Liver (tissue), 9 donors: Measurements from ENCODE around the gene FILIP1L. TPM values are rescaled to one million over a fixed set of nuclear protein-coding genes. Genes with fewer than 3 reads are reported as not detected.

ENCODE experiments used
- DNase-seq: peaks from one replicate; pipeline ENCODE4 v3.0.0-alpha.2; 2017; ENCODE audit warnings: low spot score
- H3K27ac ChIP-seq, 2 donors: one replicate each; pipeline ENCODE4 v1.7.0; 2013; ENCODE audit warnings: inconsistent platforms in 2 of 2, low read length in 2 of 2, control low read depth in 1 of 2, low read depth in 1 of 2, mild to moderate bottlenecking in 1 of 2
- H3K27me3 ChIP-seq, 4 donors: one replicate each; pipeline versions ENCODE4 v1.6.1 to v1.7.0; 2013; ENCODE audit warnings: low read length in 3 of 4, inconsistent platforms in 1 of 4, mild to moderate bottlenecking in 1 of 4, moderate library complexity in 1 of 4; ENCODE audit not compliant: control insufficient read depth in 4 of 4, insufficient read depth in 4 of 4
- H3K36me3 ChIP-seq, 4 donors: one replicate each; pipeline versions ENCODE4 v1.6.1 to v1.7.0; 2013; ENCODE audit warnings: low read length in 3 of 4, mild to moderate bottlenecking in 3 of 4, low read depth in 1 of 4, moderate library complexity in 1 of 4; ENCODE audit not compliant: control insufficient read depth in 4 of 4, insufficient read depth in 3 of 4
- H3K4me1 ChIP-seq, 4 donors: one replicate each; pipeline versions ENCODE4 v1.6.1 to v1.7.0; 2013; ENCODE audit warnings: low read length in 3 of 4, mild to moderate bottlenecking in 3 of 4, moderate library complexity in 1 of 4; ENCODE audit not compliant: control insufficient read depth in 4 of 4, insufficient read depth in 4 of 4
- H3K4me3 ChIP-seq, 3 donors: one replicate each; pipeline versions ENCODE4 v1.6.1 to v1.7.0; 2013; ENCODE audit warnings: low read length in 3 of 3, control low read depth in 1 of 3, low read depth in 1 of 3, mild to moderate bottlenecking in 1 of 3
- H3K9ac ChIP-seq, 2 donors: one replicate each; pipeline ENCODE4 v1.7.0; 2013; ENCODE audit warnings: low read length in 2 of 2, mild to moderate bottlenecking in 2 of 2, moderate library complexity in 2 of 2, control low read depth in 1 of 2, low read depth in 1 of 2
- H3K9me3 ChIP-seq, 4 donors: one replicate each; pipeline versions ENCODE4 v1.6.1 to v1.7.0; 2013; ENCODE audit warnings: low read length in 3 of 4; ENCODE audit not compliant: control insufficient read depth in 4 of 4
- ATF3 ChIP-seq: IDR thresholded peaks from 2 replicates; pipeline ENCODE4 v1.6.1; 2016; ENCODE audit warnings: antibody characterized with exemption
- EGR1 ChIP-seq, 2 donors: IDR thresholded peaks; 2 replicates each; pipeline ENCODE4 v1.6.1; 2016 to 2018; ENCODE audit warnings: antibody characterized with exemption in 2 of 2, low read depth in 2 of 2
- FOXA1 ChIP-seq: IDR thresholded peaks from 2 replicates; pipeline ENCODE4 v1.6.1; 2016; ENCODE audit warnings: antibody characterized with exemption
- FOXA2 ChIP-seq: IDR thresholded peaks from 2 replicates; pipeline ENCODE4 v1.6.1; 2016; ENCODE audit warnings: antibody characterized with exemption
- GABPA ChIP-seq, 2 donors: IDR thresholded peaks in 1 of 2; conservative IDR thresholded peaks in 1 of 2; 2 replicates each; pipeline ENCODE4 v1.6.1; 2016; ENCODE audit warnings: antibody characterized with exemption in 2 of 2, mild to moderate bottlenecking in 1 of 2, moderate library complexity in 1 of 2
- HNF4A ChIP-seq, 2 donors: conservative IDR thresholded peaks; 2 replicates each; pipeline ENCODE4 v1.6.1; 2016; ENCODE audit warnings: antibody characterized with exemption in 2 of 2, mild to moderate bottlenecking in 2 of 2
- HNF4G ChIP-seq: IDR thresholded peaks from 2 replicates; pipeline ENCODE4 v1.6.1; 2016; ENCODE audit warnings: antibody characterized with exemption
- JUND ChIP-seq, 2 donors: IDR thresholded peaks; 2 replicates each; pipeline ENCODE4 v1.6.1; 2016; ENCODE audit warnings: antibody characterized with exemption in 2 of 2
- MAX ChIP-seq: IDR thresholded peaks from 2 replicates; pipeline ENCODE4 v1.6.1; 2016; ENCODE audit warnings: antibody characterized with exemption
- NR2F2 ChIP-seq: IDR thresholded peaks from 2 replicates; pipeline ENCODE4 v1.6.1; 2016; ENCODE audit warnings: antibody characterized with exemption
- RAD21 ChIP-seq, 2 donors: IDR thresholded peaks; 2 replicates each; pipeline ENCODE4 v1.6.1; 2016; ENCODE audit warnings: antibody characterized with exemption in 2 of 2, mild to moderate bottlenecking in 2 of 2
- REST ChIP-seq: IDR thresholded peaks from 2 replicates; pipeline ENCODE4 v1.6.1; 2016; ENCODE audit warnings: antibody characterized with exemption, mild to moderate bottlenecking
- RXRA ChIP-seq, 2 donors: IDR thresholded peaks; 2 replicates each; pipeline ENCODE4 v1.6.1; 2017 to 2018; ENCODE audit warnings: antibody characterized with exemption in 2 of 2, mild to moderate bottlenecking in 1 of 2
- SP1 ChIP-seq: IDR thresholded peaks from 2 replicates; pipeline ENCODE4 v1.6.1; 2018; ENCODE audit warnings: antibody characterized with exemption, mild to moderate bottlenecking
- TAF1 ChIP-seq: conservative IDR thresholded peaks from 2 replicates; pipeline ENCODE4 v1.6.1; 2016; ENCODE audit warnings: antibody characterized with exemption, mild to moderate bottlenecking
- YY1 ChIP-seq: IDR thresholded peaks from 2 replicates; pipeline ENCODE4 v1.6.1; 2016; ENCODE audit warnings: antibody characterized with exemption, mild to moderate bottlenecking
- WGBS: extraction: QIAGEN DNeasy Blood & Tissue Kit; methylation state at CpG from one replicate; pipeline ENCODE4 v1.1.7; 2013; 5-methylcytosine and 5-hydroxymethylcytosine counted together
- polyA plus RNA-seq, 2 donors: library from polyadenylated mRNA; stranded (reverse) in 1 of 2; unstranded in 1 of 2; fragments of 200-250 nt in 1 of 2; fragments of >200 nt in 1 of 2; fragmentation: Nextera tagmentation in 1 of 2; extraction: Ambion mirVana in 1 of 2; gene quantifications; one replicate each; pipeline versions ENCODE4 v1.2.1 to v1.2.3, GENCODE V29; 2013 to 2015
- total RNA-seq, 2 donors: library from RNA; depleted of rRNA; stranded (reverse); fragments of >200 nt; gene quantifications; one replicate each; pipeline ENCODE4 v1.2.3, GENCODE V29; 2014
- TF ChIP-seq, protein P1 (sequence below): IDR thresholded peaks from 2 replicates; pipeline ENCODE4 v1.6.1; 2016; ENCODE audit warnings: antibody characterized with exemption
- TF ChIP-seq, protein P2 (sequence below): fragments of 150-350 bp; IDR thresholded peaks from 2 replicates; pipeline ENCODE4 v1.5.1; 2017; ENCODE audit warnings: improper control_type of control experiment, low read depth, low read length; ENCODE audit not compliant: missing input control
- donor health status: healthy.
- donor health status: healthy.
- donor health status: healthy.
- donor health status: healthy.
- donor health status: healthy.

FILIP1L gene
- total and polyA plus RNA-seq, 4 donors, result 1.4 to 6.5 (median 1.9) TPM

- H3K9ac ChIP-seq, result no peak overlapping the region
- H3K27me3 ChIP-seq, result no peaks in the 10 kb centered on the region
- DNase-seq, result no peak
- TF ChIP-seq HNF4G (no peak), TAF1 (no peak), JUND (IDR thresholded peaks at IDR 0.05) (no peak), FOXA2 (no peak), EGR1 (IDR thresholded peaks at IDR 0.05; ENCODE audit: low read depth in 2 of 2) (no peak), HNF4A (conservative IDR thresholded peaks at IDR 0.05) (no peak), FOXA1 (no peak), RAD21 (IDR thresholded peaks at IDR 0.05) (no peak), REST (no peak), NR2F2 (no peak), MAX (no peak), YY1 (no peak), ATF3 (no peak), GABPA (IDR thresholded peaks at IDR 0.05 in 1 of 2, conservative IDR thresholded peaks at IDR 0.05 in 1 of 2) (no peak), RXRA (IDR thresholded peaks at IDR 0.05) (no peak), SP1 (no peak)
- TF ChIP-seq, protein P1, sequence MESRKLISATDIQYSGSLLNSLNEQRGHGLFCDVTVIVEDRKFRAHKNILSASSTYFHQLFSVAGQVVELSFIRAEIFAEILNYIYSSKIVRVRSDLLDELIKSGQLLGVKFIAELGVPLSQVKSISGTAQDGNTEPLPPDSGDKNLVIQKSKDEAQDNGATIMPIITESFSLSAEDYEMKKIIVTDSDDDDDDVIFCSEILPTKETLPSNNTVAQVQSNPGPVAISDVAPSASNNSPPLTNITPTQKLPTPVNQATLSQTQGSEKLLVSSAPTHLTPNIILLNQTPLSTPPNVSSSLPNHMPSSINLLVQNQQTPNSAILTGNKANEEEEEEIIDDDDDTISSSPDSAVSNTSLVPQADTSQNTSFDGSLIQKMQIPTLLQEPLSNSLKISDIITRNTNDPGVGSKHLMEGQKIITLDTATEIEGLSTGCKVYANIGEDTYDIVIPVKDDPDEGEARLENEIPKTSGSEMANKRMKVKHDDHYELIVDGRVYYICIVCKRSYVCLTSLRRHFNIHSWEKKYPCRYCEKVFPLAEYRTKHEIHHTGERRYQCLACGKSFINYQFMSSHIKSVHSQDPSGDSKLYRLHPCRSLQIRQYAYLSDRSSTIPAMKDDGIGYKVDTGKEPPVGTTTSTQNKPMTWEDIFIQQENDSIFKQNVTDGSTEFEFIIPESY, result no peak
- TF ChIP-seq, protein P2, sequence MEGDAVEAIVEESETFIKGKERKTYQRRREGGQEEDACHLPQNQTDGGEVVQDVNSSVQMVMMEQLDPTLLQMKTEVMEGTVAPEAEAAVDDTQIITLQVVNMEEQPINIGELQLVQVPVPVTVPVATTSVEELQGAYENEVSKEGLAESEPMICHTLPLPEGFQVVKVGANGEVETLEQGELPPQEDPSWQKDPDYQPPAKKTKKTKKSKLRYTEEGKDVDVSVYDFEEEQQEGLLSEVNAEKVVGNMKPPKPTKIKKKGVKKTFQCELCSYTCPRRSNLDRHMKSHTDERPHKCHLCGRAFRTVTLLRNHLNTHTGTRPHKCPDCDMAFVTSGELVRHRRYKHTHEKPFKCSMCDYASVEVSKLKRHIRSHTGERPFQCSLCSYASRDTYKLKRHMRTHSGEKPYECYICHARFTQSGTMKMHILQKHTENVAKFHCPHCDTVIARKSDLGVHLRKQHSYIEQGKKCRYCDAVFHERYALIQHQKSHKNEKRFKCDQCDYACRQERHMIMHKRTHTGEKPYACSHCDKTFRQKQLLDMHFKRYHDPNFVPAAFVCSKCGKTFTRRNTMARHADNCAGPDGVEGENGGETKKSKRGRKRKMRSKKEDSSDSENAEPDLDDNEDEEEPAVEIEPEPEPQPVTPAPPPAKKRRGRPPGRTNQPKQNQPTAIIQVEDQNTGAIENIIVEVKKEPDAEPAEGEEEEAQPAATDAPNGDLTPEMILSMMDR, result no peak
- no peak overlapping the region for H3K27ac ChIP-seq
- H3K4me3 ChIP-seq, result no peak overlapping the region
- no peaks in the 10 kb centered on the region for H3K36me3 ChIP-seq
- 88% methylated on average over 1 of the region's 1 CpG for WGBS
- no peaks in the 10 kb centered on the region for H3K4me1 ChIP-seq
- H3K9me3 ChIP-seq, result no peaks in the 10 kb centered on the region
Observed at GRCh38 chr3:100030914-100031425, 83.3 kb downstream of the FILIP1L start.
